HG02763 (cell line): ENCODE measurements around the gene BOLA2B.
"Not testable (repeated sequence)": the region's sequence is repeated elsewhere in the genome, so short reads cannot be mapped to it uniquely, and the experiment has no call there.

Experiments
- ATAC-seq: cut with Tn5 transposase; IDR thresholded peaks from one replicate; pipeline ENCODE4 v1.9.1; 2021; ENCODE audit warnings: mild to moderate bottlenecking, moderate library complexity; ENCODE audit not compliant: unreplicated experiment

The BOLA2B gene

DNA sequence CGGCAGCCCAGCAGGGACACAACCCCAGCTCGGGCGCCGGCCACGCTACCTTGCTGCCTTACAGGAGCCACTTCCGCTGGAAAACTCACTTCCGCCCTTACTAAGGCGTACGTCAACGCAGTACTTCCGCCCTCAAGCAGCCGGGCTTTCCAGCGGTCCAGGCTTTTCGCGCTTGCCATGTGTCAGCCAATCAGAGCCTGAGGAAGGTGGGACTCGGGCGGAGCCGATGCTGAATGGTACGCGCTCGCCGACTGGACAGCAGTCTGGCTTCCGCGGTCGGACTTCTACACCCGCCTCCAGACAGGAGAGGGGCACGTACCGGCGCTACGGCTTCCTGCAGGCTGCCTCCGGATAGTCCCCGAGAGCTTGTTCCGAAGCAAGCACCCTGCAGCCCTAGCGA lies at the start of gene BOLA2B, which contains the start of gene SLX1A:
TSS of gene BOLA2B (minus strand) at position 52 of the 400 bp plus-strand sequence. CDS start 71 bp downstream, outside the sequence.
TSS of gene SLX1A (plus strand) at position 261 of the 400 bp plus-strand sequence. CDS start 210 bp downstream, outside the sequence.
- ATAC-seq = peak; percentile 88

- not testable (repeated sequence) for ATAC-seq
These were observed 23.6 kb upstream of the BOLA2B start for GRCh38 chr16:30217082-30217481.

GRCh38 chr16:30211414-30211813 lies 17.9 kb upstream of the BOLA2B start:
- not testable (repeated sequence) for ATAC-seq

DNA sequence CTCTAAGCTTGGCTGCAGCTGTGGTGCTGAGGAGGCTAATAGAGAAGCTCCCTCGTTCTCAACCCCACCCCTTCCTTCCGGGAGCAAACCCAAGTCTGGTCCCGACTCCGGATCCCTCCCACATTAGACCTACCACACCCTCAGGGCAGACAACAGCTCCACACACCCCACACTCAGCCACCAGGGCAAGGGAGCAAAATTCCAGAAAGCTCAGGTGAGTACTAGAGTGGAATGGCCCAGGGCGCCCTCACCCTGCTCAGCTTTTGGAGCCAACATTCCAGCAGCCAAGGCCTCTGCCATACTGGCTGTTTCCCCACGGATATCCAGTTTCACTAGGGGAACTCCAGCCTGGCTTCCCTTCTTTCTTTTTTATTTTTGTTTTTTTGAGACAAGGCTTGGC lies 15.6 kb upstream of the BOLA2B start:
- ATAC-seq = not testable (repeated sequence)

GRCh38 chr16:30207063-30207704 lies 13.7 kb upstream of the BOLA2B start:
- ATAC-seq = not testable (repeated sequence)

DNA sequence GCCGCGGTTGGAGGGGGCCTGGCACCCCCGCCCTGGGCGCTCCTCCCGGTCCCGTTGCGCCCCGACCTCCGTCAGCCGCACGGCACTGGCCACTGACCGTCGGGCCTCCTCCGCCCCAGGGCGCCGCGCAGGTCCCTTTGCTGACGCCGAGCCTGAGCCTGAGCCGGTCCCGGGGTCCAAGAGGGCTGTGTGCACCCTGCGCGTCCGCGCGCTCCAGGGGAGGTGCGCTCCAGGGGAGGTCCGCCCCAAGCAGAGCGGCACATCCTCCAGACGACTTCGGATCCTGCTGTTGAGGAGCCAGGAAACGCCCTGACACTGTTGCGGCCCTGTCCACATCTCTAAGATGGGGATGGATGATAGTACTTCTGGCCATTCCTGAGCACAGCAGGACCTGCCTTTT lies 12.8 kb upstream of the BOLA2B start:
- ATAC-seq = not testable (repeated sequence)

DNA sequence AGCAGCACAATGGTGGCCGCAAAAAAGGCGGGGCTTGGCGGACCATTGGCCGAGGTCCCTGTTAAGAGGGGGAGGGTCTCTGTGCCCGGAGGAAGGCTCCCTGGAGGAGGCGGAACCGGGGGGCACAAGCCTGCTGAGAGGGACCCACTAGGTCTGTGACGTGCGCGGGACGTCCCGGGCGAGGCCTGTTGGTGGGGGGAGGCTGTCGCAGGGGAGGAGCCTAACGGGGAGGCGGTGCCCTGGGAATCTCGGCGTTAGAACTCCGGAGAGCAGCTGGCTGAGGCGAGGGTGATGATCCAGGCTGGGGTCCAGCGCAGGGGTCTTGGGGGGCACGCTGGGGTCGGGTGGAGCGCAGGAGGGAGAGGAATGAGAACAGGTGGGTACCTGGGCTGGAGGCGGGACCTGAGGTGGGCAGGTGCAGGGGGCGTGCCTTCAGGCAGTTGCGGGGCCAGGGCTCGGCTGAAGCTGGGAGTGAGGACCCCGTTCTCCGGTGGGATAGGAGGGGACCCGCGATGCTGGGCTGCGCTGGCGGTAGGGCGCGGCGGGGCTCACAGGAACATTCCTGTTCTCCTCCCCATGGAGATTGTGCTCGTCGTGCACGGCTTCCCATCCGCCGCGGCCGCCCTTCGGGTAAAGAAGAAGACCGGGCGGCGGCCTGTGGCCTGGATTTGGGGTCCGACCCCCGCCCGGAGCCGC lies 12.2 kb upstream of the BOLA2B start:
- ATAC-seq = not testable (repeated sequence)

- ATAC-seq = not testable (repeated sequence)
These were observed 6.3 kb upstream of the BOLA2B start for GRCh38 chr16:30199608-30200343.

GRCh38 chr16:30199049-30199448 lies 5.6 kb upstream of the BOLA2B start, which contains the start of gene SULT1A3:
Gene SULT1A3, plus strand, starts transcription at chr16:30199255. Its CDS starts 1,474 bp downstream, at chr16:30200729.
- not testable (repeated sequence) for ATAC-seq

- not testable (repeated sequence) for ATAC-seq
These were observed 3.5 kb upstream of the BOLA2B start for GRCh38 chr16:30197001-30197400.

DNA sequence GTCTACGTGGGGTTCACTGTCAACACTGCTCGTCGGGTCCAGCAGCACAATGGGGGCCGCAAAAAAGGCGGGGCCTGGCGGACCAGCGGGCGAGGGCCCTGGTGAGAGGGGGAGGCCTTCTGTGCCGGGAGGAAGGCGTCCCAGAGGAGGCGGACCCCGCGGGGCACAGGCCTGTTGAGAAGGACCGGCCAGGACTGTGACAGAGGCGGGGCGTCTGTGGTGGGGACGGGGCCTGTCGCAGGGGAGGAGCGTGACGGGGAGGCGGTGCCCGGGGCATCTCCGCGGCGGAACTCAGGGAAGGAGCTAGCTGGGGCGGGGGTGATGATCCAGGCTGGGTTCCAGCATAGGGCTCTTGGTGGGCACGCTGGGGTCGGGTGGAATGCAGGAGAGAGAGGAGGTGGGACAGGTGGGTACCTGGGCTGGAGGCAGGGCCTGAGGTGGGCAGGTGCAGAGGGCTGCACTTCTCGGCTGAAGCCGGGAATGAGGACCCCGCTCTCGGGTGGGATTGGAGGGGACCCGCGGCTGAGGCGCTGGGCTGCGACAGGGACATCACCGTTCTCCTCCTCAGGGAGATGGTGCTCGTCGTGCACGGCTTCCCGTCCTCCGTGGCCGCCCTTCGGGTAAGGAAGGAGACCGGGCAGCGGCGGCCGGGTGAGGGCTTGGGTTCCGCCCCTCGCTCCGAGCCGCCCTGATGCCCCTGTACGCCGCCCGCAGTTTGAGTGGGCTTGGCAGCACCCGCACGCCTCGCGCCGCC lies 883 bp upstream of the BOLA2B start:
- peak; percentile 51 for ATAC-seq

DNA sequence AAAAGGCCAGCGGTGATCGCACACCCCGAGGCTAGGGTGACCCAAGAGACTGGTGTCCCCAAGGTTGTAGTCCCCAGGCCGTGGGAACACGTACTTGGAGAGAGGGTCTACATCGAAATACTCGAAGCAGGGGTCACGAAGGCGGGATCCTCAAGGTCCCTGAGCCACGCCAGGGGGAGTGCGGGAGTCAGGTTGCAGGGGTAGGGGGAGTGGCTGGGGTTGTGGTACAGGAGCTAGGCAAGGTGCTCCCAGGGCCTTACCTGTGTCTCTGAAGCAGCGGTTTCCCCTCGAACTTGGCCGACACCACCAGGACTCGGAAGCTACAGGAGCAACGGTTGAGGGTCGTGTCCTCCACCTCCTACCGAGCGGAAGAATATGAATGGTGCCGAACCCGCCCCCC lies 368 bp downstream of the BOLA2B start:
- peak; percentile 4 for ATAC-seq

DNA sequence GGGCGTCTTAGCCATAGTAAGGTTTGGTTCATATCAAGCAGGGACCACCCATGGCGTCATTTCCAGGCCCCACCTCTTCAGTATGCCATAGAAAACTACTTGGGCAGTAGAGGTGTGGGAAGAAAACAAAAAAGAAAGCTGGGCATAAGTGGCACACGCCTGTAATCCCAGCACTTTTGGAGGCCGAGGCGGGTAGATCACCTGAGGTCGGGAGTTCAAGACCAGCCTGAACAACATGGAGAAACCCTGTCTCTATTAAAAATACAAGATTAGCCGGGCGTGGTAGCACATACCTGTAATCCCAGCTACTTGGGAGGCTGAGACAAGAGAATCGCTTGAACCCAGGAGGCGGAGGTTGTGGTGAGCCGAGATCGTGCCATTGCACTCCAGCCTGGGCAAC lies 2.3 kb downstream of the BOLA2B start:
- not testable (repeated sequence) for ATAC-seq

DNA sequence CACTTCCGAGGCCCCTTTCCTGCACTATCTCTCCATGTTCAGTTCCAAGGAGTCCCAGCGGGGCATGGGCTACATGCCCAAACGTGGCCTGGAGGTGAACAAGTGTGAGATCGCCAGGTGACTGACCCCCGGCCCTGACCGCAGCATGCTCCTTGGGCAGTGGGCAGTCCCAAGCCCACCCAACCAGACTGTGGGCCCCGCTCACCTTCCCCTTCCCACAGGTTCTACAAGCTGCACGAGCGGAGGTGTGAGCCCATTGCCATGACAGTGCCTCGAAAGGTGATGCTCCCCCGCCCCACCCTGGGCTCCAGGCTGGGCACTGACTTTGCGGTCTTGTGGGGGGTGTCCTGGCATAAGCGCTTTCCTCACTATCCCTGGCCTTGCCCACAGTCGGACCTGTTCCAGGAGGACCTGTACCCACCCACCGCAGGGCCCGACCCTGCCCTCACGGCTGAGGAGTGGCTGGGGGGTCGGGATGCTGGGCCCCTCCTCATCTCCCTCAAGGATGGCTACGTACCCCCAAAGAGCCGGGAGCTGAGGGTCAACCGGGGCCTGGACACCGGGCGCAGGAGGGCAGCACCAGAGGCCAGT lies 5.4 kb downstream of the BOLA2B start:
- no peak for ATAC-seq

DNA sequence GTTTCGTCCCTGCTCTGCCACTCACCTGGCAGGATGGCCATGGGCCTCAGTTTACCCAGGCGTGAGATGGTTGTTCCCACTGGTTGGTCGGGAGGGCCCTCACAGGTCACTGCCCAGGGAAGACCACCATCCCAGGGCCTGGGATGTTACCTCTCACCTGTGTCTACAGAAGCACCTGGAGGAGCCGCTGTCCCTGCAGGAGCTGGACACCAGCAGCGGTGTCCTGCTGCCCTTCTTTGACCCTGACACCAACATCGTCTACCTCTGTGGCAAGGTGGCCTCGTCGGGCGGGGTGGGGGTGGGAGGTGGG lies 6.0 kb downstream of the BOLA2B start:
- ATAC-seq = no peak

GRCh38 chr16:30186782-30187555 lies 6.5 kb downstream of the BOLA2B start:
- no peak for ATAC-seq

DNA sequence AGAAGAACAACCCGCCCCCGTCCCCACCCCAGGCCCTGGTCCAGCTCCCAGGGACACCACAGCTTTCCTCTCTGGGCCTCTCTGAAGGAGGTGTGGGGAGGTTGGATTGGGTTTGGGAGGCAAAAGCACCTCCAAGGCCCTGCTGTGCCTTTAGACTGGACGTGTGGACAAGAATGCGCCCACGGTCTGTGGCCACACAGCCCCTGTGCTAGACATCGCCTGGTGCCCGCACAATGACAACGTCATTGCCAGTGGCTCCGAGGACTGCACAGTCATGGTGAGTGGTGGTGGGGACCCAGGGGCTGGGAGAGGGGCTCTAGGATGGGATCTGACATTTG lies 7.1 kb downstream of the BOLA2B start:
- no peak for ATAC-seq

DNA sequence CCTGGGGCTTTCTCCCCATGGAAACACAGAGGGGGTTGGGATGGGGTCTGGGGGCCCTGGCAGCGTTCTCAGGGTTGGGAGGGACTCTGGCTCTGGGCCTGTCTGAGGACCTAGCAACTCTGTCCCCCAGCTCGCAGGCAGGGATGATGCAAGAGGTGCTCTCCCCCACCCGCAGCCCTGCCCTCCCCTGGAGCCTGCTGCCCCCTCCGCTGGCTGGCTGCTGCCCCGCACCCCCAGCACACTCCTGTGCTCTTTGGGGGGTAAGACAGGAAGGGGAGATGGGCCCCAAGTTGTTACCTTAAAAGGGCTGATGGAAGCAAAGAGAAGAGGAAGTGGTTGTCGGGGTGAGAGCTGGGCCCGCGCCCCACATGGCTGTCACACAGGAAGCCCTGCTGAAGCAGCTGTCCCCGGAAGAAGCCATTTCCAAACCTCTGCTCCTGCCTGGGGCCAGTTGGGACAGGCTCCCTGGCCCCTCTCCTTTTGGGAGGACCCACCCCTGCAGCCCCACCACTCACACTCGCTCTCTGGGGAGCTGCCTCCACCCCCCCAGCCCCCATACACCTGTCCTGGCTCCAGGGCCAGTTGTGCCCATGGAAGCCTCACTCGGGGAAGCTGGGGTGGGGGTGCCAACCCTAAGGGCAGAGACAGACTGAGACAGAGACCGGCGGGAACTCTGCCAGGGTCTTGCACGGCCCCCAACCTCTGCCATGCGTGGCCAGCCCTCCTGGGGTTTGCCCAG lies 7.6 kb downstream of the BOLA2B start:
- no peak for ATAC-seq
